HepG2 (cell line): ENCODE data around the gene PRSS22. TPM values are rescaled to one million over a fixed set of nuclear protein-coding genes. Genes with fewer than 3 reads are reported as not detected.
A peak's percentile ranks its signal among the peaks of the same experiment; 100 is the strongest.

Experiments used
- ARID5B ChIP-seq: IDR thresholded peaks from 2 replicates; pipeline ENCODE4 v1.4.0; 2020; ENCODE audit warnings: mild to moderate bottlenecking, missing genetic modification reagents
- ATF3 ChIP-seq: sonication (generic); formaldehyde crosslinking; IDR thresholded peaks from 2 replicates; pipeline ENCODE4 v1.4.0; 2020; ENCODE audit warnings: missing genetic modification reagents
- CBX1 ChIP-seq: IDR thresholded peaks from one replicate; pipeline ENCODE4 v1.6.1; 2016; ENCODE audit warnings: antibody characterized with exemption, low read depth
- CBX2 ChIP-seq, 2 experiments: fragments of 200-600 bp in 1 of 2; sonication (generic); formaldehyde crosslinking in 1 of 2; IDR thresholded peaks; 2 replicates each; pipeline versions ENCODE4 v1.7.0 to v1.8.1; 2018 to 2022; ENCODE audit warnings: low read depth in 2 of 2, low read length in 1 of 2, mild to moderate bottlenecking in 1 of 2, missing genetic modification reagents in 1 of 2
- ETV6 ChIP-seq: sonication (generic); formaldehyde crosslinking; conservative IDR thresholded peaks from 2 replicates; pipeline ENCODE4 v1.4.0; 2020; ENCODE audit warnings: missing genetic modification reagents
- IRF1 ChIP-seq: sonication (generic); formaldehyde crosslinking; IDR thresholded peaks from 2 replicates; pipeline ENCODE4 v1.4.0; 2020; ENCODE audit warnings: low read depth, mild to moderate bottlenecking, missing genetic modification reagents
- MBD4 ChIP-seq: IDR thresholded peaks from 2 replicates; pipeline ENCODE4 v1.6.1; 2012; ENCODE audit warnings: low read length, inconsistent platforms, borderline replicate concordance
- NCOA1 ChIP-seq: sonication (generic); formaldehyde crosslinking; IDR thresholded peaks from 2 replicates; pipeline ENCODE4 v1.9.0; 2021; ENCODE audit warnings: missing genetic modification reagents
- NFIB ChIP-seq: sonication (generic); formaldehyde crosslinking; IDR thresholded peaks from 2 replicates; pipeline ENCODE4 v1.9.0; 2021; ENCODE audit warnings: missing genetic modification reagents, mild to moderate bottlenecking, borderline replicate concordance
- SRF ChIP-seq: IDR thresholded peaks from 2 replicates; pipeline ENCODE4 v1.6.1; 2011; ENCODE audit warnings: mild to moderate bottlenecking, low read depth, low read length, moderate library complexity
- TRIM24 ChIP-seq: sonication (generic); formaldehyde crosslinking; IDR thresholded peaks from 2 replicates; pipeline ENCODE4 v1.8.0; 2022; ENCODE audit warnings: mild to moderate bottlenecking, missing genetic modification reagents
- ZEB1 ChIP-seq: IDR thresholded peaks from 2 replicates; pipeline ENCODE4 v1.6.1; 2012; ENCODE audit warnings: mild to moderate bottlenecking, low read depth, inconsistent platforms; ENCODE audit not compliant: insufficient replicate concordance
- ZMAT3 ChIP-seq: sonication (generic); formaldehyde crosslinking; conservative IDR thresholded peaks from 2 replicates; pipeline ENCODE4 v1.7.0; 2021; ENCODE audit warnings: missing genetic modification reagents
- ZNF24 ChIP-seq: fragments of 450-650 bp; IDR thresholded peaks from 2 replicates; pipeline ENCODE4 v1.6.1; 2017; ENCODE audit warnings: antibody characterized with exemption, mild to moderate bottlenecking
- ZNF687 ChIP-seq: sonication (generic); formaldehyde crosslinking; IDR thresholded peaks from 2 replicates; pipeline ENCODE4 v1.5.1; 2020; ENCODE audit warnings: mild to moderate bottlenecking, missing genetic modification reagents, moderate library complexity
- ZNF770 ChIP-seq: sonication (generic); formaldehyde crosslinking; IDR thresholded peaks from 2 replicates; pipeline ENCODE4 v1.5.0; 2020; ENCODE audit warnings: mild to moderate bottlenecking, missing genetic modification reagents
- ZSCAN21 ChIP-seq: sonication (generic); formaldehyde crosslinking; IDR thresholded peaks from 2 replicates; pipeline ENCODE4 v1.8.0; 2022; ENCODE audit warnings: mild to moderate bottlenecking, missing genetic modification reagents, moderate library complexity, borderline replicate concordance
- polyA plus RNA-seq, 8 experiments: library from polyadenylated mRNA; depleted of rRNA in 3 of 8; stranded (reverse) in 7 of 8; unstranded in 1 of 8; fragments of >200 nt; fragmentation: Illumina TruSeq in 4 of 8; extraction: Trizol in 4 of 8; gene quantifications; 2 replicates each; pipeline versions ENCODE4 v1.2.1 to v1.2.3, GENCODE V29; 2011 to 2016; ENCODE audit warnings: low read depth in 4 of 8, missing spikeins in 1 of 8, mixed read lengths in 1 of 8; ENCODE audit not compliant: insufficient read depth in 1 of 8
- total RNA-seq, 5 experiments: library from RNA; depleted of rRNA; stranded (reverse); fragments of >200 nt; fragmentation: Illumina TruSeq; extraction: Trizol; gene quantifications; 2 replicates each; pipeline ENCODE4 v1.2.3, GENCODE V29; 2016; ENCODE audit warnings: low read depth in 1 of 5

PRSS22 gene
- total and polyA plus RNA-seq, 2 of the 13 experiments (the other 11 are each of a cell fraction or from before 2014, with no cell fraction given), result 0.24 to 0.32 TPM

GRCh38 chr16:2858245-2859025 is 465 bp upstream of the PRSS22 start (continued):
- TF ChIP-seq ETV6 (CRISPR knock-in tag) (no peak), NFIB (no peak), TRIM24 (CRISPR knock-in tag) (no peak), ZNF24 (no peak), ZNF687 (peak; percentile 14; the same call in 1 of the 2 replicates), ZMAT3 (no peak), ATF3 (CRISPR knock-in tag) (no peak), ZSCAN21 (CRISPR knock-in tag) (peak; percentile 28; the same call in 1 of the 2 replicates), ARID5B (CRISPR knock-in tag) (0 out of 2 replicates have a peak, but pooled peaks have one; percentile 22), MBD4 (no peak), CBX2 (IDR thresholded peaks at IDR 0.05; ENCODE audit: low read depth, low read length) (no peak), CBX2 (CRISPR knock-in tag; IDR thresholded peaks at IDR 0.05; ENCODE audit: low read depth) (no peak), IRF1 (CRISPR knock-in tag) (no peak), ZNF770 (CRISPR knock-in tag) (no peak), SRF (no peak), ZEB1 (peak; percentile 79), NCOA1 (CRISPR knock-in tag) (no peak), CBX1 (no peak)
